PC-9 (cell line): Measurements from ENCODE around the gene CASQ2. TPM values are rescaled to one million over a fixed set of nuclear protein-coding genes. Genes with fewer than 3 reads are reported as not detected.

Experiments used
- BruUV-seq: library from RNA; stranded (reverse); fragments of 400-500 nt; replicated peaks from 2 replicates; lab custom pipeline; 2021; lab: Mats Ljungman, UMichigan
- CTCF ChIA-PET: fragments of 300-600 bp; sonication (Branson Sonifier 250); formaldehyde crosslinking; loops from one replicate; lab custom pipeline; 2022; ENCODE audit warnings: antibody characterized with exemption; lab: Charles Lee
- POLR2A ChIA-PET: fragments of 300-600 bp; sonication (Branson Sonifier 250); formaldehyde crosslinking; loops from one replicate; lab custom pipeline; 2022; ENCODE audit warnings: antibody characterized with exemption; ENCODE audit not compliant: unreplicated experiment; lab: Charles Lee
- DNase-seq, 2 experiments: peaks; one replicate each; pipeline versions ENCODE4 v3.0.0 to v3.0.0-alpha.2; 2015 to 2022; ENCODE audit warnings: mixed read lengths in 1 of 2
- H2AFZ ChIP-seq: fragments of 200-600 bp; sonication (generic); 2 replicates; pipeline ENCODE4 v1.8.1; 2017; ENCODE audit warnings: antibody characterized with exemption
- H3F3A ChIP-seq: fragments of 200-600 bp; sonication (generic); 2 replicates; pipeline ENCODE4 v1.8.1; 2017; ENCODE audit warnings: antibody characterized with exemption, mild to moderate bottlenecking, low read depth; ENCODE audit not compliant: insufficient read depth
- H3K27ac ChIP-seq: fragments of 200-600 bp; sonication (generic); 2 replicates; pipeline ENCODE4 v1.6.1; 2016; ENCODE audit warnings: mixed run types
- H3K27me3 ChIP-seq: fragments of 200-600 bp; sonication (generic); 2 replicates; pipeline ENCODE4 v1.6.1; 2016; ENCODE audit warnings: low read depth, mixed run types; ENCODE audit not compliant: insufficient read depth
- H3K36me3 ChIP-seq: fragments of 200-600 bp; sonication (generic); 2 replicates; pipeline ENCODE4 v1.6.1; 2016; ENCODE audit warnings: low read depth, mixed run types
- H3K4me1 ChIP-seq: fragments of 200-600 bp; sonication (generic); replicated peaks from 2 replicates; pipeline ENCODE4 v1.6.1; 2016; ENCODE audit warnings: mixed run types; ENCODE audit not compliant: insufficient read depth
- H3K4me2 ChIP-seq: fragments of 200-600 bp; sonication (generic); 2 replicates; pipeline ENCODE4 v1.6.1; 2017; ENCODE audit warnings: mixed run types
- H3K4me3 ChIP-seq: fragments of 200-600 bp; sonication (generic); 2 replicates; pipeline ENCODE4 v1.6.1; 2016; ENCODE audit warnings: mixed run types
- H3K79me2 ChIP-seq: fragments of 200-600 bp; sonication (generic); 2 replicates; pipeline ENCODE4 v1.6.1; 2017; ENCODE audit warnings: low read depth, mixed run types
- H3K9me2 ChIP-seq: fragments of 200-600 bp; sonication (generic); 2 replicates; pipeline ENCODE4 v1.8.1; 2017; ENCODE audit warnings: mild to moderate bottlenecking; ENCODE audit not compliant: insufficient read depth
- H3K9me3 ChIP-seq: fragments of 200-600 bp; sonication (generic); 2 replicates; pipeline ENCODE4 v1.8.1; 2016; ENCODE audit warnings: low read depth; ENCODE audit not compliant: insufficient read depth
- H4K20me1 ChIP-seq: fragments of 200-600 bp; sonication (generic); 2 replicates; pipeline ENCODE4 v1.8.1; 2017; ENCODE audit not compliant: insufficient read depth
- EZH2 ChIP-seq: fragments of 200-600 bp; sonication (generic); IDR thresholded peaks from 2 replicates; pipeline ENCODE4 v1.8.0; 2017; ENCODE audit warnings: antibody characterized with exemption, low read depth
- intact Hi-C: fragments of 100-400 bp; cut with micrococcal nuclease; formaldehyde crosslinking; loops from one replicate; pipeline ENCODE4 v1.10.0; 2022; ENCODE audit not compliant: unreplicated experiment
- total RNA-seq: library from RNA; stranded (reverse); gene quantifications from 2 replicates; pipeline ENCODE4 v1.2.3, GENCODE V29; 2021
- TF ChIP-seq, protein P1 (sequence below): fragments of 200-600 bp; sonication (generic); conservative IDR thresholded peaks from 2 replicates; pipeline ENCODE4 v1.6.1; 2017; ENCODE audit warnings: mixed run types, antibody characterized with exemption, mild to moderate bottlenecking, moderate library complexity

The CASQ2 gene
- total RNA-seq, 1 experiment from 2014 or later = not detected

GRCh38 chr1:115680730-115681111 lies 87.8 kb downstream of the CASQ2 start:
- Histone ChIP-seq H3K27ac (no peak overlapping the region), H3K79me2 (peaks cover 36% of the 10 kb centered on the region), H3K4me3 (no peak overlapping the region), H3K36me3 (peaks cover 45% of the 10 kb centered on the region), H3K4me1 (peaks cover 41% of the 10 kb centered on the region), H4K20me1 (no peaks in the 10 kb centered on the region), H3F3A (peaks cover 21% of the 10 kb centered on the region), H3K4me2 (no peak overlapping the region), H3K27me3 (no peaks in the 10 kb centered on the region), H3K9me3 (no peaks in the 10 kb centered on the region), H2AFZ (no peak overlapping the region), H3K9me2 (no peaks in the 10 kb centered on the region)
- POLR2A ChIA-PET = no interaction called here
- no TSS peak for BruUV-seq
- DNase-seq = no peak
- intact Hi-C loops = no loop called here
- CTCF ChIA-PET = no interaction called here
- TF ChIP-seq EZH2 = no peak
- TF ChIP-seq, protein P1, sequence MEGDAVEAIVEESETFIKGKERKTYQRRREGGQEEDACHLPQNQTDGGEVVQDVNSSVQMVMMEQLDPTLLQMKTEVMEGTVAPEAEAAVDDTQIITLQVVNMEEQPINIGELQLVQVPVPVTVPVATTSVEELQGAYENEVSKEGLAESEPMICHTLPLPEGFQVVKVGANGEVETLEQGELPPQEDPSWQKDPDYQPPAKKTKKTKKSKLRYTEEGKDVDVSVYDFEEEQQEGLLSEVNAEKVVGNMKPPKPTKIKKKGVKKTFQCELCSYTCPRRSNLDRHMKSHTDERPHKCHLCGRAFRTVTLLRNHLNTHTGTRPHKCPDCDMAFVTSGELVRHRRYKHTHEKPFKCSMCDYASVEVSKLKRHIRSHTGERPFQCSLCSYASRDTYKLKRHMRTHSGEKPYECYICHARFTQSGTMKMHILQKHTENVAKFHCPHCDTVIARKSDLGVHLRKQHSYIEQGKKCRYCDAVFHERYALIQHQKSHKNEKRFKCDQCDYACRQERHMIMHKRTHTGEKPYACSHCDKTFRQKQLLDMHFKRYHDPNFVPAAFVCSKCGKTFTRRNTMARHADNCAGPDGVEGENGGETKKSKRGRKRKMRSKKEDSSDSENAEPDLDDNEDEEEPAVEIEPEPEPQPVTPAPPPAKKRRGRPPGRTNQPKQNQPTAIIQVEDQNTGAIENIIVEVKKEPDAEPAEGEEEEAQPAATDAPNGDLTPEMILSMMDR = no peak

- H3K27ac ChIP-seq = peak overlapping the region; percentile 57
- H3K9me3 ChIP-seq = no peaks in the 10 kb centered on the region
- DNase-seq = peak; percentile 67 to 93
- H3K36me3 ChIP-seq = peaks cover 42% of the 10 kb centered on the region
- intact Hi-C loops = no loop called here
- no TSS peak for BruUV-seq
- no peaks in the 10 kb centered on the region for H3K9me2 ChIP-seq
- peaks cover 52% of the 10 kb centered on the region for H3K79me2 ChIP-seq
- ChIA-PET CTCF (interaction anchor here (0.6 to 2.0 kb wide), 3 partner anchors 27 to 139 kb away, joined by 3 to 11 read pairs (median 4); no protein-coding TSS in a partner anchor), POLR2A (no interaction called here)
- peak overlapping the region; percentile 57 for H3K4me2 ChIP-seq
- peaks cover 49% of the 10 kb centered on the region for H3K4me1 ChIP-seq
- TF ChIP-seq, protein P1 = no peak
- TF ChIP-seq EZH2 = no peak
- peaks cover 27% of the 10 kb centered on the region for H3F3A ChIP-seq
- no peak overlapping the region for H2AFZ ChIP-seq
- H4K20me1 ChIP-seq = no peaks in the 10 kb centered on the region
- no peak overlapping the region for H3K4me3 ChIP-seq
- no peaks in the 10 kb centered on the region for H3K27me3 ChIP-seq
These were observed 89.3 kb downstream of the CASQ2 start for GRCh38 chr1:115679141-115679611.

- peaks cover 36% of the 10 kb centered on the region for H3K36me3 ChIP-seq
- H3K79me2 ChIP-seq = peaks cover 58% of the 10 kb centered on the region
- H3K9me2 ChIP-seq = no peaks in the 10 kb centered on the region
- H3K9me3 ChIP-seq = no peaks in the 10 kb centered on the region
- no peak for DNase-seq
- no peak overlapping the region for H3K4me3 ChIP-seq
- no peaks in the 10 kb centered on the region for H3K27me3 ChIP-seq
- intact Hi-C loops = no loop called here
- no peak overlapping the region for H2AFZ ChIP-seq
- TF ChIP-seq, protein P1 = no peak
- TF ChIP-seq EZH2 = no peak
- H3K27ac ChIP-seq = peak overlapping the region; percentile 57
- ChIA-PET CTCF (interaction anchor here (2.0 kb wide), 1 partner anchor 28 kb away, joined by 11 read pairs; no protein-coding TSS in a partner anchor), POLR2A (no interaction called here)
- peak overlapping the region; percentile 57 for H3K4me2 ChIP-seq
- BruUV-seq = no TSS peak
- H3F3A ChIP-seq = peaks cover 27% of the 10 kb centered on the region
- H4K20me1 ChIP-seq = no peaks in the 10 kb centered on the region
- H3K4me1 ChIP-seq = peaks cover 49% of the 10 kb centered on the region
These were observed 90.4 kb downstream of the CASQ2 start for GRCh38 chr1:115678141-115678540.
